PFSK-1 (cell line): ENCODE results near the gene WDR91.

Source experiments
- FOXP2 ChIP-seq: optimal IDR thresholded peaks from 2 replicates; pipeline ENCODE3; 2011; ENCODE audit warnings: borderline replicate concordance, control low read depth, inconsistent platforms; ENCODE audit not compliant: insufficient read depth; ENCODE audit errors: extremely low read length, extremely low read depth
- POLR2AphosphoS5 ChIP-seq: IDR thresholded peaks from 2 replicates; pipeline ENCODE4 v1.6.1; 2012; ENCODE audit warnings: low read depth, mild to moderate bottlenecking, control low read depth, low read length, moderate library complexity
- SIN3A ChIP-seq: IDR thresholded peaks from 2 replicates; pipeline ENCODE4 v1.6.1; 2012; ENCODE audit warnings: mild to moderate bottlenecking, low read length, moderate library complexity, borderline replicate concordance; ENCODE audit not compliant: insufficient read depth
- TAF1 ChIP-seq: IDR thresholded peaks from 2 replicates; pipeline ENCODE4 v1.6.1; 2012; ENCODE audit warnings: low read length, control low read depth, borderline replicate concordance; ENCODE audit not compliant: insufficient read depth
- TF ChIP-seq, protein P1 (sequence below), 2 experiments: IDR thresholded peaks; 2 replicates each; pipeline versions ENCODE4 v1.6.1 to v1.8.0; 2011 to 2012; ENCODE audit warnings: low read depth in 2 of 2, low read length in 2 of 2, control low read depth in 1 of 2, inconsistent platforms in 1 of 2, mild to moderate bottlenecking in 1 of 2, moderate library complexity in 1 of 2; ENCODE audit not compliant: insufficient read depth in 1 of 2

Gene WDR91

GRCh38 chr7:135169141-135169963 is 42.0 kb downstream of the WDR91 start:
- no peak; the same call in 1 of the 2 replicates for TF ChIP-seq POLR2AphosphoS5
- TF ChIP-seq SIN3A = no peak
- no peak for TF ChIP-seq TAF1
- TF ChIP-seq, protein P1, sequence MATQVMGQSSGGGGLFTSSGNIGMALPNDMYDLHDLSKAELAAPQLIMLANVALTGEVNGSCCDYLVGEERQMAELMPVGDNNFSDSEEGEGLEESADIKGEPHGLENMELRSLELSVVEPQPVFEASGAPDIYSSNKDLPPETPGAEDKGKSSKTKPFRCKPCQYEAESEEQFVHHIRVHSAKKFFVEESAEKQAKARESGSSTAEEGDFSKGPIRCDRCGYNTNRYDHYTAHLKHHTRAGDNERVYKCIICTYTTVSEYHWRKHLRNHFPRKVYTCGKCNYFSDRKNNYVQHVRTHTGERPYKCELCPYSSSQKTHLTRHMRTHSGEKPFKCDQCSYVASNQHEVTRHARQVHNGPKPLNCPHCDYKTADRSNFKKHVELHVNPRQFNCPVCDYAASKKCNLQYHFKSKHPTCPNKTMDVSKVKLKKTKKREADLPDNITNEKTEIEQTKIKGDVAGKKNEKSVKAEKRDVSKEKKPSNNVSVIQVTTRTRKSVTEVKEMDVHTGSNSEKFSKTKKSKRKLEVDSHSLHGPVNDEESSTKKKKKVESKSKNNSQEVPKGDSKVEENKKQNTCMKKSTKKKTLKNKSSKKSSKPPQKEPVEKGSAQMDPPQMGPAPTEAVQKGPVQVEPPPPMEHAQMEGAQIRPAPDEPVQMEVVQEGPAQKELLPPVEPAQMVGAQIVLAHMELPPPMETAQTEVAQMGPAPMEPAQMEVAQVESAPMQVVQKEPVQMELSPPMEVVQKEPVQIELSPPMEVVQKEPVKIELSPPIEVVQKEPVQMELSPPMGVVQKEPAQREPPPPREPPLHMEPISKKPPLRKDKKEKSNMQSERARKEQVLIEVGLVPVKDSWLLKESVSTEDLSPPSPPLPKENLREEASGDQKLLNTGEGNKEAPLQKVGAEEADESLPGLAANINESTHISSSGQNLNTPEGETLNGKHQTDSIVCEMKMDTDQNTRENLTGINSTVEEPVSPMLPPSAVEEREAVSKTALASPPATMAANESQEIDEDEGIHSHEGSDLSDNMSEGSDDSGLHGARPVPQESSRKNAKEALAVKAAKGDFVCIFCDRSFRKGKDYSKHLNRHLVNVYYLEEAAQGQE (IDR thresholded peaks at IDR 0.05; ENCODE audit: insufficient read depth in 1 of 2, low read depth in 2 of 2, low read length in 2 of 2) = no peak
- no peak for TF ChIP-seq FOXP2

GRCh38 chr7:135168489-135169140 is 42.7 kb downstream of the WDR91 start:
- TF ChIP-seq FOXP2 = no peak
- TF ChIP-seq, protein P1 (IDR thresholded peaks at IDR 0.05; ENCODE audit: insufficient read depth in 1 of 2, low read depth in 2 of 2, low read length in 2 of 2) = no peak

DNA sequence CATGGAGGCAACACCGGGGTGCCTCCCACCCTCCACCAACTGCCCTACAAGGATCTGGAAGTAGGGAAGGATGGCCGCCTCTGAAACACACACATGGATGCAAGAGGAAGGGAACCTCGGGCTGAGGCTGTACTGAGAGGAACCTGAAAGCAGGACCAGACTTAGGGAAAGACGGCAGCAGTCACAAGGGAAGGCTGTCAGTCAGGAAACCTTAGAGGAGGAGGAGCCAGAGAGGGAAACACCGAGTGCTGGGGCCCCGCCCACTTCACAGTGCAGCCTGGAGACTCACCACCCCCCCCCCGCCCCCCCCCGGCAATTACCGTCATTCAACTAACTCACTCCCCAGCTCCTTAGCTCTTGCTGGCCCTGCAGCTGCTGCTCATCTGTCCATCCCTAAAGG is 43.3 kb downstream of the WDR91 start:
- TF ChIP-seq SIN3A = no peak
- TF ChIP-seq FOXP2 = no peak
- no peak for TF ChIP-seq POLR2AphosphoS5
- no peak for TF ChIP-seq TAF1
- TF ChIP-seq, protein P1 (IDR thresholded peaks at IDR 0.05; ENCODE audit: insufficient read depth in 1 of 2, low read depth in 2 of 2, low read length in 2 of 2) = no peak

DNA sequence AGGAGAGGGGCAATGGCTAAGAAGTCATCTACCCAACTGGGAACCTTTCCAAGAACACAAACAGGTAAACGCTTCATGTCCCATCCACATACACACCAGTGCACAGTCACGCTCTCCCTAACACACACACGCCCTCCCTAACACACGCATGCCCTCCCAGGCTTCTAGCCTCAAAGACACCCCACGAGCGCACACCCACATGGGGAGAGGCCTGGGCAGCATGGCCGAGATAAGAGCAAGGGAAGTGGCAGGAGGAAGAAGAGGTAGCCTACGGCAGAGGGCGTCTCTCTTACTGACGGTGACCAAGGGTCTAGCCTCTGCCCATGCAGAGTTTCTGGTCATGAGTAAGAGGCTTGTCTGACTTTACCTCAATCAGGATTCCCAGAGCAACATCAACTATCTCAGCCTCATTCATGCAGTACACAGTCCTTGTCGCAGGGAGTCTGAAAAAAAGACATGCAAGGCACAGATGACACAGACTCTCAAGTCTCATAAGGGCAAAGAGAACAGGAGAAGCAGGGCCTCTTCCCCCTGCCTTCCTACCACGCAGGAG is 43.9 kb downstream of the WDR91 start:
- TF ChIP-seq, protein P1 (IDR thresholded peaks at IDR 0.05; ENCODE audit: insufficient read depth in 1 of 2, low read depth in 2 of 2, low read length in 2 of 2) = no peak
- TF ChIP-seq FOXP2 = no peak
- no peak for TF ChIP-seq SIN3A
- no peak for TF ChIP-seq POLR2AphosphoS5
- no peak for TF ChIP-seq TAF1
